HG02973 (cell line): ENCODE measurements around the gene TDP2.
"Not testable (repeated sequence)": the region's sequence is repeated elsewhere in the genome, so short reads cannot be mapped to it uniquely, and the experiment has no call there.

ENCODE experiments used
- ATAC-seq: cut with Tn5 transposase; IDR thresholded peaks from one replicate; pipeline ENCODE4 v1.9.1; 2021; ENCODE audit warnings: moderate library complexity; ENCODE audit not compliant: unreplicated experiment

Gene TDP2

DNA sequence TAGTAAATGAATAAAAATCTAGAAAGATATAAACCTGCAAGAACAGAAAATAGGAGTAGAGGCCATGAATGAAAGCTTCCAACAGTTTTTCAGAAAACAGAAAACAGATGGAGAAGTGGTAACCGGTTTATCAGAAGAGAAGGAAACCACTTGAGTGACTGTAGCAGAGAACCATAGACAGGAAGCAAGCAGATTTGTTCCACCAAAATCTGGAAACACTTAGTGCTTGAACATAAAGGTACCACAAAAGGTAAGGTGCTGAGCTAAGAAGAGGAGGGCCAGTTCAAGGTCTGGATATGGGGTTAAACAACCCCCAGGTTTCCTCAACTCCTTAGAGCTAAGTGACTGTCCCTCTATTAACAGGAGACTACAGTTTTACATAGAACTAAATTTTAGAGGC is 11.5 kb downstream of the TDP2 start:
- ATAC-seq = no peak

DNA sequence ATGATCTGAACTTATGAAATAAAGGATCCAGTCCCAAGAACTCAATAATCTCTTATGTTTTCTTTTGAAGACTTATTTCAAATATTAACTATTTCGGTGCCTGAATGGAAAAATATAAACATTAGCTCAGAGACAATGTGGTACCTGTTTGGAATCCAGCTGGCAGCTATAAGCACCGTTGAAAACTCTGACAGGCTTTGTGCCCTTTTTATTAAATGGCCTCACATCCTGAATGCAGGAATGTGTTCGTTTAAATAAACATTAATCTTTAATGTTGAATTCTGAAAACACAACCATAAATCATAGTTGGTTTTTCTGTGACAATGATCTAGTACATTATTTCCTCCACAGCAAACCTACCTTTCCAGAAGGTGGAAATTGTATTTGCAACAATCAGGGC is 16.3 kb downstream of the TDP2 start:
- ATAC-seq = no peak

DNA sequence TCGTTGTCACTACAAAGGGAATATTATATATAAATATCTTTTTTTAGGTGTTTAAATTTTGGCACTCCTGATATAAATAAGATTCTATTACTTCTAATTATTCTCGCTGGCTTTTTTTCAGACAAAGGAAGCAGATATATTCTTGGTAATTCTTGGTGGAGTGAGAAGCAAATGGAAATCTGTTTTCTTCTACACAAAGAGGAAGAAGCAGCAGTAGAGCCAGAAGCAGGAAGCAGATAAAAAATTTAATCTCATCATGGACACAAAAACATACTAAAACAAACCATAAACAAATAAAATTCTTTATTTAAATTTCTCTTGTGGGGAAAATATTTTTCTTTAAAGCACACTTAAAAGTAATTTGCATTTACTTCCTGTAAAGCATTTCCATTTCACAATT is 17.0 kb downstream of the TDP2 start:
- ATAC-seq = no peak

DNA sequence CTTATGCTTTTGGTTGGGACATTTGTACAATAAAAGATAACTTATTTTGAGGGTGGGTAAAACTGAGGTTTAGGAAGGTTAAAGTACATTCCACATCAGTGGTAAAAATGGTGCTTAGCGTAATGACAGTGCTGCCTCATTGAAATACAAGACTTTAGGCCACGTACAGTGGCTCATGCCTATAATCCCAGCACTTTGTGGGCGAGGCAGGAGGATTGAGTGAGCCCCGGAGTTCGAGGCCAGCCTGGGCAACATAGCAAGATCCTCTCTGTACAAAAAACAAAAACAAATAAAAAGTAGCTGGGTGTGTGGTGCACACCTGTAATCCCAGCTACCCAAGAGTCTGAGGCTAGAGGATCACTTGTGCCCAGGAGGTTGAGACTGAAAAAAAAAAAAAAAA is 18.4 kb downstream of the TDP2 start:
- ATAC-seq = no peak

DNA sequence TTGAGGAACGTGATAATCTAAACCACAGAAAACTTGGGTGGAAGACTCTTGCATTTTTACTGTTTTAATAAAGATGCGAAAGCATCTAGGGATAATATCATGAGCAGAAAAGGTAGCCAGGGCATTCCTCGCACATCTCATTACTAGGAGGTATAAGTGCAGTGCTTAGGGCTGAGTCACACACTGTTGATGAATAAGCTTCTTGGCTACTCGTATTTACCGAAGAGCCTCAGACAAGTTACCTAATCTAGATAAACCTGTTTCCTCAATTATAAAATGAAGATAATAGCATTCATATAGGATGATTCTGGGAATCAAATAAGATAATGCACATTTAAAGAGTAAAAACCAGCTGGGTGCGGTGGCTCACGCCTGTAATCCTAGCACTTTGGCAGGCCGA is 19.9 kb downstream of the TDP2 start:
- ATAC-seq = no peak

DNA sequence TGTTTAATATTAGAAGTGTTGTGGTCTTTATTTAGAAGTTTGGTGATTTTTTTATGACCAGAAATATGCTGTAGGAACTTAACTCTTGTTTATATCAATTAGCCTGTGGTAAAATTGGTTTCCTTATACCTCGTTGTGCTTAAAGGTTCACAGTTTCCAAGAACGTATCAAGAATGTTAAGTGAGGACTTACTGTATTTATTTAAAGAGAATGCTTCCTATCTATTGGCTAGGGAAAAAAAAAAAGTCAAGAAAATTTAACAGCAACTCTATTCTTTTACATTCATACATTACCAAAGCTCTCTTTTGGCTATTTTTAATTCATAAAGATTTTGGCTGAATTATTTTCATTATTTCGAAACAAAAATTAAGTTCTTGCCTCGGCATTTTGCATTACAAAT is 22.3 kb downstream of the TDP2 start:
- no peak for ATAC-seq

DNA sequence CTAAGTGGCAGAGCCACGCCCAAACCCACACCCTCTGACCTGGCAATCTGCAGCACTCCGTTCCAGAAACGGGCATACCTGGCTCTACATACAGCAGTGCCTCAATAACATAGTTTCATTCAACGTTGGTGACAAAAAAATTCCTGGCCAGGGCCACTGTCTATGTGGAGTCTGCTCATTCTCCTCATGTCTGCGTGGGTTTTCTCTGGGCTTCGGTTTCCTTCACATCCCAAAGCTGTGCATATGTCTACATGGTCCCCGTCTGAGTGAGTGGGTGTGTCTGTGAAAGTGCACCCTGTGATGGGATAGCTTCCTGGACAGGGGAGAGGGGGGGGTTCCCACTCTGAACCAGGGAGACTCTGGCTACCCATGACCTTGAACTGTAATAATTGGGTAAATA is 22.8 kb downstream of the TDP2 start:
- ATAC-seq = no peak

DNA sequence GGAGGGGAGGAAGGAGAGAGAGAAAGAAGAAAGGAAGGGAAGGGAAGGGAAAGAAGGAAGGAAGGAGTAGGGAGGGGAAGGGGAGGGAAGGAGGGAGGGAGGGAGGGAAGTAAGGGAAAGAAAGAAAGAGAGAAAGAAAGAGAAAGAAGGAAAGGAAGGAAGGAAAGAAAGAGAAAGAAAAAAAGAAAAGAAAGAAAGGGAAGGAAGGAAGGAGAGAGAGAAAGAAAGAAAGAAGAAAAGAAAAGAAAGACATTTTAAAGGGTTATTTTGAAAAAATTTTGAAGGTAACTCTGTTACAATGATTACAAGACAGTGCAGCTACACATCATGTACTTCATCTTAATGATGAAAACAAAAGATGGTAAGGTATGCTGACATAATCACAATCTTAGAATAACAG is 24.6 kb downstream of the TDP2 start:
- ATAC-seq = no peak

DNA sequence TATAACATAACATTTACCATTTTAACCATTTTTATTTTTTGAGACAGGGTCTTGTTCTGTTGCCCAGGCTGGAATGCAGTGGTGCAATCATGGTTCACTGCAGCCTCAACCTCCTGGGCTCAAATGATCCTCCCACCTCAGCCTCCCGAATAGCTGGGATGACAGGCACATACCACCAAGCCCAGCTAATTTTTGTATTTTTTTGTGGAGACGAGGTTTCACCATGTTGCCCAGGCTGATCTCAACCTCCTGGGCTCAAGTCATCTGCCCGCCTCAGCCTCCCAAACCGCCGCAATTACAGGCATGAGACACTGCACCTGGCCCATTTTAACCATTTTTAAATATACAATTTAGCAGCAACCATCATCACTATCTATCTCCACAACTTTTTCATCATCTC is 26.1 kb downstream of the TDP2 start:
- not testable (repeated sequence) for ATAC-seq

DNA sequence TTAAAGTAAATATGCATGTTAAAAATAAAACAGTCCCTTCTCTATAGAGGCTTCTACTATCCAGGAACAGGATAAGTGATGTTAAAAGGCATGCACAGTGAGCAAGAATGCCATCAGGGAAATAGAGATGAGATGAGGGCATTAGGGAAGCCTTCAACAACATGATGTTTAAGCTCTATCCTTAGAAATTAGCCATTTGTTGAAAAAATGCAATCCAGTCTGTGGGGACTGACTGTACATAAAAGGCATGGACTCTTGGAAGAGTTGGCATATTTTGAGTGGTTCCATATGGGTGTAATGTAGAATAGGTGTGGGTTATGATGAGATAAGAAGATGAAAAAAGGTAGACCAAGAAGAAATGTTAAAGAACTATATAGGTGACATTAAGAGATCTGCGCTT is 26.5 kb downstream of the TDP2 start:
- no peak for ATAC-seq

DNA sequence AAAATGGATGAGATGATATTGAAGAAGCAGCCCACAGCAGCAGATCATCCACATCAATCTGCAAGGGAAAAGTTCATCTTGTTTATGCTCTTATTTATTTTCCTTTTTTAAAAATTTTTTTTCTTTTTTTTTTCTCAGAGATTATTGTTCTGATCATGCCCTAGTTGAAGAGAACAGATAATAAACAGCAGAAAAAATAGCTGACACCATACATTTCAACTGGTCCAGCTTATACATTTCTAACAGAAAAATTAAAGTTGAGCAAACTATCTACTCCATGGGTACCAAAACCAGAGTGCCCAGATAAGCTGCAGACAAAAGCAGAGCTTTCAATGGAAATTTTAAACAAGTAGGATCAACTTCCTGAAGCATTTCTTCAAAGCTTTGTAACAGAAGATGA is 30.0 kb downstream of the TDP2 start:
- no peak for ATAC-seq

DNA sequence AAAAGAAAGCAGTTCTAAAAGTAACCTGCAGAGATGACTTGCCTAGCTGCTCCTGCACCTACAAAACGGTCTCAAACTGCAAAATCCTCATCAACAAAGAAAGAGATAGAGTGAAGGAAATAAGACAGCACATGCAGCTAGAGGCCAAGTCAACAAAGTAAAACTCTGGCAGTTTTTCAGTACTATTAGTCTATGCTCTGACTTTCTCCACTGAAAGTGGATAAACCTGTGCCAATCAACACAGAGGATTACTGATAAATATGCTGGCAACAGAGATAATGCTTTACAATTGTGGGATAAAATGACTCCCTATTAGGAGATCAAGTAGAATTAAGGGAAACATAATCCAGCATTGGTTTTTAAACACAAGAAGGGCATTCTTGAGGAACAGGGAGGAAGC is 34.1 kb downstream of the TDP2 start:
- ATAC-seq = no peak

DNA sequence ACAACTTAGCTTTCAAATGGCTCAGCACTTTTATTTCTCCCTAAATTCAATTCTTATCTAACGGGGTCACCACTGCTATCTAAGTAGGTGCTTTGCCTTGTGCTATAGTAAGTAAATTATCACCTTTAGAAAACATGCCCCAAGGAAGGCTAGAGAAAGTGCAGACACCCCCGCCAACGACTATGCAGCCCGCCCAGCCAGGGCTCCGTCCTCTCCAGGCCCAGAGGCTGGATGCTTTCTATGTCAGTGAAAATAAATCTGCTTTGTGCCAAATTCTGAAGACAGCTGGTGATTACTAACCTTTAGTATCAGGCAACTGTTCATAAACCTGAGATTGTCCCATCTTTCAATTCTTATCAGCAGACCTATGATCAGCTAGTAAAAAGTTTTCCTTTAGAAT is 35.0 kb downstream of the TDP2 start:
- ATAC-seq = no peak

DNA sequence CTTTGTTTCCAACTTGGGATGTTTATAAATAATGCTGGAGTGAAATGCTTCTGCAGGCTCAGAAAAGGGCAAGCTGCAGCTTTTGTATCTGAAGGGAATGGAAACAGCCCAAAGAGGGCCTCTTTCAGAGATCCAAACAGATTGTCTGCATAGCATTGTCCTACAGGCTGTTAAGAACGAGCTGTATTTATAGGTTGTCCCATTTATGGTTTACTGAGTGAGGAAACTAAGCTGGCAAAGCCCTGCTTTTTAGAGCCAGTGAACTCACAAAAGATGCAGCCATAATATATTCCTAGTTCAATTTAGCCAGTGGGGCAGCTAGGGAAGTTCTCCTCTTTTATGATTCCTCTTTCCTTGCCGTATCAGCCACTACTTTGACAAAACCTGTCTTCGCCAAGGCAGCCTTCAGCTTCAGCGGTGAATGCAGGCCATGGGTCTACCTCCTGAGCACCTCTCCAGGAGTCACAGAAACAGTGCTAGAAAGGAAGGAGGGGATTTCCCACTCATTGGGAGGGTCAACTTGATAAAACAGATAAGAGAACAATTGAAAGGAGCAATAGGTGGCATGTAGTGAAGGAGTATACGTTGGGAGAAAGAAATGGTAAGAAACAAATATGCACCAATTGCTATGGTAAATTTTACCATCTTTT is 35.7 kb downstream of the TDP2 start:
- no peak for ATAC-seq

DNA sequence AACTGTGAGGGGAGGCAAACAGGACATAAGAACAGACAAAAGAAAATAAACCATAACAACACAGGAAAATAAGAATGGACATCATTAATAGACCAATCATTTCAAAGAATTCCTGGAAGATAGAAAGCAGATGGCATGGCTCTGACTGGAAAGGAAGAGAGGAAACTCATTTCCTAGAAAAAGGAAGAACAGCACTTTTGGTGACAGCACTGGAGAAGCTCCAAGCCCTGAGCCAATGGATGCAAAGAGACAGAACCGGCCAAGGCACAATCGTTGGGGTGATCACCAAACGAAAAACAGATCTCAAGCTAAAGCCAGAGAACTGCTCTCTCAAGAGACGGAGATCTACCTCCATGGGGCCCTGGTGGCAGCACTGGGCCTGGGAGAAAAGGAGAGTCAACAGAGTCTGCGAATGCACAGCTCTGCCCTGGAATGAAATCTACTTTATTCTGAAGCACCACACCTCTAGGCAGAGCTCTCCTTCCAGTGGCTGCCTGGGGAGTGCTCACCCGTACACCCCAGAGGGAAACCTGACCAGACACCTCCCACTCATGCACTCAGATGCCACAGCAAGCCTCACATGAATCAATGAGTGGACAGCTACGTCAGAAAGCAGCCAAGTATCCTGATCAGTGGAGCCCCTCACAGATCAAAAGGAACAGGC is 44.9 kb downstream of the TDP2 start:
- no peak for ATAC-seq

DNA sequence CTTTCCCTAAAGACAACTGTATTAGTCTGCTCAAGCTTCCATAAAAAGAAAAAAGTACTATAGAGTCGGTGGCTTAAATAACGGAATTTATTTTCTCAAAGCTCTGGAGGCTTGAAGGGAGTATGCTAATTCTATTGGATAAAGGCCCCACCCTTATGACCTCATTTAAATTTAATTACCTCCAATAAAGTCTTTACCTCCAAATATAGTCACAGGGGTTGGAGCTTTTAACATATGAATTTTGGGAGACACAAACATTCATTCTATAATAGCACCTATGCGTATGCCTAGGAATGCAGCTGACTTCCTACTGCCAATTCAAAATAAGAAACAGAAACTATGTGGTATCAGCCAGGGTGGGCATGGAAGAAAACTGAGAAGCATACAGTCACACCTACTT is 46.1 kb downstream of the TDP2 start:
- no peak for ATAC-seq

DNA sequence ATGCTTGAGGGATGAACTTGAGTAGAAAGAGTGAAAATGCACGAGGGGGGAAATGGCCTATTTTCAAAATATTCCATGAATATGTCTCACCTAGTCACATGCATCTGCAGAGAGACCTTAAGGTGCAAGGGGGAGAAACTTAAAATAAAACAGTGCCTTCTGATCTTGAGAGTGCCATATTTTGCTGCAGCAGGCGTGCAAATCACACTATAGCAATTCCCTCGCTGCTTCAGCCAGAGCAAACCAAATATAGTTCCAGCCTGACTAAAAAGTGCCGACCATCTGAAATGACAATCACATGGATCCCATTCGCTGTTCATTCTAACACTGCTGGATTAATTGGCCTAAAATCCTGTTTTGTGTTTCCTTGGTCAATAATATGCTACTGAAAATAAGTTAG is 47.0 kb downstream of the TDP2 start:
- no peak for ATAC-seq

DNA sequence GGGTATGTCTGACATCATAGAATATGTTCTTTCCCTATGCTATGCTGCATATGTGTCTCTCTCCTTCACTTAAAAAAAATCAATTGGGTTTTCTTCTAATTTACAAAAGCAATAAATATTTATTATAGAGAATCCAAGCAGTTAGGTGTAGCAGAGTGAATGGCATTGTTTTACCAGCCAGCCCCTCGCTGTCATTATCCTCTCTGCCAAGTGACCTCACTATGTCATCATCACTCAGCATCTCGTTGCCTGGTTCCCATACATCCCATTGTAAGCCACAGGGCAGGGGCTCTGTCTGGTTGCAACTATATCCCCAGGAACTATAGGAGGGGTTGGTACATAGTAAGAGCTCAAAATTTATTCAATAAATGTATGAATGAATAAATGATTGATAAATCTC is 52.1 kb downstream of the TDP2 start:
- ATAC-seq = no peak

DNA sequence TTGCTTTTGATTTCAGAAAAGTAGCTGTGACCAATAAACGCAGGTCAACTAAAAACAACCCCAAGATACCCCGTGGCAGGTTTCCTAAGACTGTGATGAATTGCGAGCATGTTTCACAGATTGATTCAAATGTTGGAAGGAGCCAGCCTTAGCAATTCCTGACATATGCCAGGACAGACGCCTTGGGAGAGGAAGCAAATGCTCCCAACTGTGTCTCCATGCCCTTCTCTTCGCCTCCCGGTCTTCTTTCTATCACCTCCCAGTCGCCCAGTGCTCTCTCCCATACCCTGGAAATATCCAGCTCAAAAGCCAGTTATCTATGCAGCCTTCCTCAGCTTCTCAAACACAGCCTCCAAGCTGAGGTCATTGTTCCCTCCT is 52.7 kb downstream of the TDP2 start:
- no peak for ATAC-seq

DNA sequence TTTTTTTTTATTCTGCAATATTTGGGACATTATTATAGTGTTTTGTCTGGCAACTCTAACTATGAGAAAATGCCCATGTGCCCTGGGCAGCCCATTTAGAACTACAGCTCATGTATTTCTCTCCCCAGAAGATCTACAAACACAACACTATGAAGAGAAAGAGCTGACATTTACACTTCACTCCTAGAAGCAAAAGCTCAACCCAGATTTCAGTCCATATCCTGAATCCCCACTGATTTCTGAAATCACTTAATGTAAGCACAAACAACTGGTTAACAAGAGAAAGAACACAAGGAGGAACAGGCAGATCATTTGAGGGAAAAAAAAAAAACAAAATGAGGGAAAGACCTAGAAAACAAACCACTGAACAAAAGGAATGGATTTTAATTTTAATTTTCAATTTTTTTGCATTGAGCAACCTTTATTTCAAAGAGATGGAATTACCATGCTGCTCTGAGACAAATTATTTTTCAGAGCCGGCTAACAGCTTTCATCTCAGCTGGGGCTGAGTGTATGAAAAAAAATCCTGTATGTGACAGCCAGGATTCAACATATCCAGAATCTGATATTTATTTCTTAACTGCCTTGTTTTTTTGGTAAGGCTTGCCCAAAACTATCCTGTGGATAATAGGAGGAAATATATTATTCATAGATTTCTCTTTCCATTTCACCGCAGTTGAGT is 53.2 kb downstream of the TDP2 start:
- ATAC-seq = no peak

DNA sequence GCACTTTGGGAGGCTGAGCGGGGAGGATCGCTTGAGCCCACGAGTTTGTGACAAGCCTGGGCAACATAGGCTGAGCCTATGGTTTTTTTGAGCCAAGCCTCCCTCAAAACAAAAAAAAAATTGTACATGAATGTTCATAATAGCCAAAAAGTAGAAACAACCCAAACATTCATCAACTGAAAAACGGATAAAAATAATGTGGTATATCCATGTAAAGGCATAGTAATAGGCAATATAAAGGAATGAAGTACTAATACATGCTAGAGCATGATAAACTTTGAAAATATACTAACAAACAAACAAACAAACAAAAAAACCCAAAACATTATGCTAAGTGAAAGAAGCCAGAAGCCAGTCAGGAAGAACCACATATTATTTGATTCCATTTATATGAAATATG is 56.0 kb downstream of the TDP2 start:
- no peak for ATAC-seq

DNA sequence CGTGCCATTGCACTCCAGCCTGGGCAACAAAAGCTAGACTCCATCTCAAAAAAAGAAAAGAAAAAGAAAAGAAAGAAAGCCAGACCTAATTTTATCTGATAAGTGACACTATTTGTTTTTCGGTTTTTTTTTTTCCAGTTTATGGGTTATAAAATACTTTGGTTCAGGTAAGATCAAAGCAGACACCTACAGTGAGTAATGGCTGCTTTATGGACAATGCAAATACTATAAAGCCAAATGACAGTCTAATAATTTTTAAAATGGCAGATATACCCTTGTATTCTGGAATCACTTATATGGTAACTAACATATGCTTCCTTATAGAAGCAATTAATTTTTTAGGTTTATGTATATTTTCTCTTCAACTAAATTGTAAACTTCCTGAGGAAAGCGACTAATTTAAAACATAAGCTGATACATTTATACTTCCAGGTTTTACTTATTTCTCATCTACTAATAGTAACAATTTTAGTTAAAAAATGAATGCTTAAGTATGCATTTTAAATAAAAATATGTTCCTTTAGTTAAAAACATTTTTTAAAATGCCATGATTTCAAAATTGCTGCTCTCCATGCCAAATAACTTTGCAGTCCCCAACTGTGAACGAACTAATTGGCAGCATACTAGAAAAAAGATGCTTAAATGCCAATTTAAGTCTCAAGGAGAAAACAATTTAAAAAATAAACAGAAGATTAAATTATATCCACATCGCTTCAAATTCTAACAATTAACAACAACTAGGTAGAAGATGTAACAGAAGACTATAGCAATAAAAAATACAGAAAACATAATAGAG is 59.2 kb downstream of the TDP2 start:
- no peak for ATAC-seq
